ENCODE measurements around the gene CARS2.
A peak's percentile ranks its signal among the peaks of the same experiment; 100 is the strongest.

The CARS2 gene

DNA sequence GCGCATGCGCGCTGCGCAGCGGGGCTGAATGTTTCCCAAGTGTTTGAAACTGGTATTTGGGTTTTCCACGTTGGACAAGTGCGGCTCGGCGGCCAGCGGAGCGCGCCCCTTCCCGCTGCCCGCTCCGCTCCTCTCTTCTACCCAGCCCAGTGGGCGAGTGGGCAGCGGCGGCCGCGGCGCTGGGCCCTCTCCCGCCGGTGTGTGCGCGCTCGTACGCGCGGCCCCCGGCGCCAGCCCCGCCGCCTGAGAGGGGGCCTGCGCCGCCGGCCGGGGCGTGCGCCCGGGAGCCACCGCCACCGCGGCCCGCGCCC is 7.7 kb upstream of the CARS2 start, which contains the start of gene ING1:
TSS of gene ING1 (plus strand) at position 59 of the 311 bp plus-strand sequence. CDS start 450 bp downstream, outside the sequence.
- H3K9me2 ChIP-seq (replicated peaks; ENCODE audit: insufficient read depth, low read length) = no peaks in the 10 kb centered on the region
- H3K79me2 ChIP-seq (ENCODE audit: insufficient read depth, low read length) = peaks cover 40% of the 10 kb centered on the region
- H3K9me3 ChIP-seq (ENCODE audit: insufficient read depth, low read length) = no peaks in the 10 kb centered on the region
- H3K27me3 ChIP-seq (ENCODE audit: low read length) = no peaks in the 10 kb centered on the region
- H3K27ac ChIP-seq (ENCODE audit: low read depth, low read length) = peak within 1 kb of the TSS; percentile 98
- peaks cover 10% of the 10 kb centered on the region for H3F3A ChIP-seq (ENCODE audit: insufficient read depth)
- peak within 1 kb of the TSS; percentile 99 for H3K9ac ChIP-seq (ENCODE audit: low read length)
- TF ChIP-seq EZH2phosphoT487 (conservative IDR thresholded peaks at IDR 0.05; ENCODE audit: low read length) = no peak
- no peak for TF ChIP-seq CTCF (IDR thresholded peaks at IDR 0.05; ENCODE audit: insufficient read depth, low read length, poor library complexity, severe bottlenecking)
- peaks cover 20% of the 10 kb centered on the region for H4K20me1 ChIP-seq (ENCODE audit: low read depth, low read length)
- no peaks in the 10 kb centered on the region for H3K36me3 ChIP-seq (ENCODE audit: low read length)
- H2AFZ ChIP-seq (ENCODE audit: low read depth, low read length, severe bottlenecking) = peak within 1 kb of the TSS; percentile 70
- H3K4me2 ChIP-seq (ENCODE audit: low read depth, low read length, poor library complexity, severe bottlenecking) = peak within 1 kb of the TSS; percentile 100
- peak within 1 kb of the TSS; percentile 98 for H3K4me3 ChIP-seq (ENCODE audit: insufficient read depth, low read length, poor library complexity, severe bottlenecking)

DNA sequence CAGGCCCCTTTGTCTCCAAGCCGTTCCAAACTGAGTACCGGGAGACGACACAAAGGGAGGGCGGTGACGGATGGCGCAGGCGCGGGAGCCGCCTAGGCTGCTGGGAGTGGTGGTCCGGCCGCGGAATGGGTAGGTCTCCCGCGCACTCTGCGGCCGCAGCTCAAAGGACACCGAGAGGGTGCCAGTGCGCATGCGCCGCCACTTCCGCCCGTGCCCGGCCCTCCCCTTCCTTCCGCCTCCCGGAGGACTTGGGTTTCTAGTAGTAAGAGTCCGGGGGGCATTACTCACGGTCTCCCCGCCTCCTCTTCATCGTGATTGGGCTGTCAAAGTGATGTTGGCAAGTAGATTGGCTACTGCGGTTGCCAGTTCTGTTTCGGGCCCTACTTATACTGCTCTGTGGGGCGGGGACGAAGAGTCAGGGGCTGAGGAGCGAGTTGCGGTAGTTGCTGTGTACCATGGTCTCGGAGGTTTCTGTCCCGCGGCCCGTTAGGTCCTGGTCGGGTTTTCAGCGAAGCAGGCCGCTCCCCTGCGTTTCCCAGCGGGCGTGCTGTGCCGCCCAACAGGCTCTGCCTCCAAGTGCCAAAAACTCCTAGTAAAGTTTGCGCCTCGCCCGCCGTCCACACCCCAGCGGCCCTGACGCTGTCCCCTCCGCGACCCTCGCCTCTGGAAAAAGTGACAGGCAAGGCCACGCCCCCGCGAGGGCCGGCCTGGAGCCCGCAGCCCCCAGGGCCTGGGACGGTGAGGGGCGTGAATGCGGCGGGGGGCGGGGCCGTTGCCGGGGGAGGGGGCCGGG is 7.1 kb upstream of the CARS2 start:
- Histone ChIP-seq H3K27ac (ENCODE audit: low read depth, low read length) (peak overlapping the region; percentile 98), H3K9me3 (ENCODE audit: insufficient read depth, low read length) (no peaks in the 10 kb centered on the region), H3K9ac (ENCODE audit: low read length) (peak overlapping the region; percentile 99), H4K20me1 (ENCODE audit: low read depth, low read length) (peaks cover 17% of the 10 kb centered on the region), H3K9me2 (replicated peaks; ENCODE audit: insufficient read depth, low read length) (no peaks in the 10 kb centered on the region), H3K4me3 (ENCODE audit: insufficient read depth, low read length, poor library complexity, severe bottlenecking) (peak overlapping the region; percentile 98), H3K27me3 (ENCODE audit: low read length) (no peaks in the 10 kb centered on the region), H3F3A (ENCODE audit: insufficient read depth) (peaks cover 13% of the 10 kb centered on the region), H3K79me2 (ENCODE audit: insufficient read depth, low read length) (peaks cover 35% of the 10 kb centered on the region), H2AFZ (ENCODE audit: low read depth, low read length, severe bottlenecking) (peak overlapping the region; percentile 70), H3K36me3 (ENCODE audit: low read length) (no peaks in the 10 kb centered on the region), H3K4me2 (ENCODE audit: low read depth, low read length, poor library complexity, severe bottlenecking) (peak overlapping the region; percentile 100)
- no peak for TF ChIP-seq CTCF (IDR thresholded peaks at IDR 0.05; ENCODE audit: insufficient read depth, low read length, poor library complexity, severe bottlenecking)
- no peak for TF ChIP-seq EZH2phosphoT487 (conservative IDR thresholded peaks at IDR 0.05; ENCODE audit: low read length)

GRCh38 chr13:110712081-110712848 is 6.3 kb upstream of the CARS2 start:
- peaks cover 27% of the 10 kb centered on the region for H3K79me2 ChIP-seq (ENCODE audit: insufficient read depth, low read length)
- peaks cover 10% of the 10 kb centered on the region for H4K20me1 ChIP-seq (ENCODE audit: low read depth, low read length)
- H3K36me3 ChIP-seq (ENCODE audit: low read length) = no peaks in the 10 kb centered on the region
- peak overlapping the region; percentile 97 for H3K4me3 ChIP-seq (ENCODE audit: insufficient read depth, low read length, poor library complexity, severe bottlenecking)
- peak overlapping the region; percentile 93 for H2AFZ ChIP-seq (ENCODE audit: low read depth, low read length, severe bottlenecking)
- no peaks in the 10 kb centered on the region for H3K27me3 ChIP-seq (ENCODE audit: low read length)
- TF ChIP-seq EZH2phosphoT487 (conservative IDR thresholded peaks at IDR 0.05; ENCODE audit: low read length) (no peak), CTCF (IDR thresholded peaks at IDR 0.05; ENCODE audit: insufficient read depth, low read length, poor library complexity, severe bottlenecking) (no peak)
- H3F3A ChIP-seq (ENCODE audit: insufficient read depth) = peaks cover 19% of the 10 kb centered on the region
- H3K9ac ChIP-seq (ENCODE audit: low read length) = peak overlapping the region; percentile 98
- H3K4me2 ChIP-seq (ENCODE audit: low read depth, low read length, poor library complexity, severe bottlenecking) = peak overlapping the region; percentile 100
- peak overlapping the region; percentile 98 for H3K27ac ChIP-seq (ENCODE audit: low read depth, low read length)
- H3K9me2 ChIP-seq (replicated peaks; ENCODE audit: insufficient read depth, low read length) = no peaks in the 10 kb centered on the region
- H3K9me3 ChIP-seq (ENCODE audit: insufficient read depth, low read length) = no peaks in the 10 kb centered on the region
